SK-N-SH treated with all-trans-retinoic acid at 6 μM for 48 hours (cell line): ENCODE results near the gene PSEN1.

ENCODE experiments used
- BACH2 ChIP-seq: fragments of 250-450 bp; sonication (Bioruptor Pico); IDR thresholded peaks from 2 replicates; pipeline ENCODE4 v1.9.0; 2021; ENCODE audit warnings: mild to moderate bottlenecking, borderline replicate concordance
- ESRRG ChIP-seq: fragments of 250-450 bp; sonication (Bioruptor Pico); IDR thresholded peaks from 2 replicates; pipeline ENCODE4 v1.6.1; 2021; ENCODE audit warnings: mild to moderate bottlenecking
- GLIS3 ChIP-seq: fragments of 250-450 bp; sonication (Bioruptor Pico); IDR thresholded peaks from 2 replicates; pipeline ENCODE4 v1.5.0; 2020; ENCODE audit warnings: mild to moderate bottlenecking, moderate library complexity
- OSR1 ChIP-seq: fragments of 250-450 bp; sonication (Bioruptor Pico); IDR thresholded peaks from 2 replicates; pipeline ENCODE4 v1.8.0; 2022; ENCODE audit warnings: moderate library complexity, mild to moderate bottlenecking, inconsistent platforms
- RARB ChIP-seq: fragments of 250-450 bp; sonication (Bioruptor Pico); IDR thresholded peaks from 2 replicates; pipeline ENCODE4 v1.8.0; 2021; ENCODE audit warnings: mild to moderate bottlenecking, moderate library complexity
- SNAI2 ChIP-seq: fragments of 250-450 bp; sonication (Bioruptor Pico); IDR thresholded peaks from 2 replicates; pipeline ENCODE4 v1.5.0; 2020; ENCODE audit warnings: mild to moderate bottlenecking, moderate library complexity
- ZC3H10 ChIP-seq: fragments of 250-450 bp; sonication (Bioruptor Pico); IDR thresholded peaks from 2 replicates; pipeline ENCODE4 v1.5.1; 2021; ENCODE audit warnings: mild to moderate bottlenecking, moderate library complexity
- ZFP3 ChIP-seq: fragments of 250-450 bp; sonication (Bioruptor Pico); IDR thresholded peaks from 2 replicates; pipeline ENCODE4 v1.5.0; 2020; ENCODE audit warnings: mild to moderate bottlenecking, moderate library complexity
- ZFP30 ChIP-seq: fragments of 450-650 bp; formaldehyde crosslinking; IDR thresholded peaks from 2 replicates; pipeline ENCODE4 v1.5.0; 2022; ENCODE audit warnings: mild to moderate bottlenecking, moderate library complexity
- ZNF565 ChIP-seq: fragments of 450-650 bp; formaldehyde crosslinking; conservative IDR thresholded peaks from 2 replicates; pipeline ENCODE4 v1.5.0; 2020; ENCODE audit warnings: low read depth, mild to moderate bottlenecking, moderate library complexity
- ZNF70 ChIP-seq: fragments of 450-650 bp; formaldehyde crosslinking; IDR thresholded peaks from 2 replicates; pipeline ENCODE4 v1.5.0; 2020; ENCODE audit warnings: mild to moderate bottlenecking, moderate library complexity
- TF ChIP-seq, protein P1 (sequence below): fragments of 250-450 bp; sonication (Bioruptor Pico); IDR thresholded peaks from 2 replicates; pipeline ENCODE4 v1.8.0; 2020; ENCODE audit warnings: mild to moderate bottlenecking, moderate library complexity, borderline replicate concordance

DNA sequence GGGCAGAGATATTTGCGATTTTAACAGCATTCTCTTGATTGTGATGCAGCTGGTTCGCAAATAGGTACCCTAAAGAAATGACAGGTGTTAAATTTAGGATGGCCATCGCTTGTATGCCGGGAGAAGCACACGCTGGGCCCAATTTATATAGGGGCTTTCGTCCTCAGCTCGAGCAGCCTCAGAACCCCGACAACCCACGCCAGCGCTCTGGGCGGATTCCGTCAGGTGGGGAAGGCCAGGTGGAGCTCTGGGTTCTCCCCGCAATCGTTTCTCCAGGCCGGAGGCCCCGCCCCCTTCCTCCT, 271 bp upstream of the PSEN1 start:
- no peak for TF ChIP-seq ESRRG
- no peak for TF ChIP-seq OSR1
- no peak for TF ChIP-seq ZNF565 (CRISPR knock-in tag)
- TF ChIP-seq BACH2 (CRISPR knock-in tag) = no peak
- TF ChIP-seq RARB = no peak
- TF ChIP-seq ZNF70 (CRISPR knock-in tag) = no peak
- TF ChIP-seq ZC3H10 (CRISPR knock-in tag) = no peak
- TF ChIP-seq GLIS3 (CRISPR knock-in tag) = no peak
- no peak for TF ChIP-seq SNAI2
- no peak for TF ChIP-seq ZFP30
- TF ChIP-seq, protein P1, sequence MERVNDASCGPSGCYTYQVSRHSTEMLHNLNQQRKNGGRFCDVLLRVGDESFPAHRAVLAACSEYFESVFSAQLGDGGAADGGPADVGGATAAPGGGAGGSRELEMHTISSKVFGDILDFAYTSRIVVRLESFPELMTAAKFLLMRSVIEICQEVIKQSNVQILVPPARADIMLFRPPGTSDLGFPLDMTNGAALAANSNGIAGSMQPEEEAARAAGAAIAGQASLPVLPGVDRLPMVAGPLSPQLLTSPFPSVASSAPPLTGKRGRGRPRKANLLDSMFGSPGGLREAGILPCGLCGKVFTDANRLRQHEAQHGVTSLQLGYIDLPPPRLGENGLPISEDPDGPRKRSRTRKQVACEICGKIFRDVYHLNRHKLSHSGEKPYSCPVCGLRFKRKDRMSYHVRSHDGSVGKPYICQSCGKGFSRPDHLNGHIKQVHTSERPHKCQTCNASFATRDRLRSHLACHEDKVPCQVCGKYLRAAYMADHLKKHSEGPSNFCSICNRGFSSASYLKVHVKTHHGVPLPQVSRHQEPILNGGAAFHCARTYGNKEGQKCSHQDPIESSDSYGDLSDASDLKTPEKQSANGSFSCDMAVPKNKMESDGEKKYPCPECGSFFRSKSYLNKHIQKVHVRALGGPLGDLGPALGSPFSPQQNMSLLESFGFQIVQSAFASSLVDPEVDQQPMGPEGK (CRISPR knock-in tag) = no peak
- no peak for TF ChIP-seq ZFP3 (CRISPR knock-in tag)
